ENCODE results near the gene MRGPRE.

MRGPRE gene

DNA sequence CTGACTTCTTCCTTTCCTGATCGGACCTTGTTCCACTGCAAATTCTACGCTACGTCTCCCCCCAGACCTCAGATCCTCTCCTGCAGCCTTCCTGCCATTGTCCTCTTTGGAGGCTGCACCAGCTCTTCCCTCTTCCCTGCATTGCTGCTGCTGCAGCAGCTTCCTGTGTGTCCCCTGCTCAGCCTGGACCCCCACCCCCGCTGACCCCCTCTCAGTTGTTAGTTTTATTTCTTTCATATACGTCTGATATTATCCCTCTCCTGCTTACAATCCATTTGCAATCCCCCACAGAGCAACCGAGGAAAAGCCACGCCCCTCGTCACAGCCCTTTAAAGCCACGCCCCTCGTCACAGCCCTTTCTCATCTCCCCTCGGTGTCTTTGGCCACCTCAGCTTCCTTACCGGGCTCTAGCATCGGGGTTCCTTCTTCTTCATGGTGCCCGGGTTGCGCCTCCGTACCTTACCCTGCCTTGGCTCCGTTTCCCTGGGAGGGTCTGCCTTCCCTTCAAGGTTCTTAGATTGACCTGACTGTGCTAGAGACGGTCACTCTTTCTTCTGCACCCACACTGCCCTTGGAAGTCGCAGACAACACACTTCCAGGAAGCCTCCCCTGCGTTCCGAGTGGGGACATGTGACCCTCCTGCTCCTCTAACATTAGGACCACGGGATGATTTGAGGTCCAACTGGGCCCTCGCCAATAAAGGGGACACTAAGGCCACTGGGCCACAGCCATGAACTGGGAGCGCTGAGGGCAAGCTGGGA is 18.4 kb downstream of the MRGPRE start:
- no peak for DNase-seq (ENCODE audit: low read depth, low spot score)

GRCh38 chr11:3208272-3208671 is 23.9 kb downstream of the MRGPRE start:
- no peak for DNase-seq (ENCODE audit: low read depth, low spot score)

DNA sequence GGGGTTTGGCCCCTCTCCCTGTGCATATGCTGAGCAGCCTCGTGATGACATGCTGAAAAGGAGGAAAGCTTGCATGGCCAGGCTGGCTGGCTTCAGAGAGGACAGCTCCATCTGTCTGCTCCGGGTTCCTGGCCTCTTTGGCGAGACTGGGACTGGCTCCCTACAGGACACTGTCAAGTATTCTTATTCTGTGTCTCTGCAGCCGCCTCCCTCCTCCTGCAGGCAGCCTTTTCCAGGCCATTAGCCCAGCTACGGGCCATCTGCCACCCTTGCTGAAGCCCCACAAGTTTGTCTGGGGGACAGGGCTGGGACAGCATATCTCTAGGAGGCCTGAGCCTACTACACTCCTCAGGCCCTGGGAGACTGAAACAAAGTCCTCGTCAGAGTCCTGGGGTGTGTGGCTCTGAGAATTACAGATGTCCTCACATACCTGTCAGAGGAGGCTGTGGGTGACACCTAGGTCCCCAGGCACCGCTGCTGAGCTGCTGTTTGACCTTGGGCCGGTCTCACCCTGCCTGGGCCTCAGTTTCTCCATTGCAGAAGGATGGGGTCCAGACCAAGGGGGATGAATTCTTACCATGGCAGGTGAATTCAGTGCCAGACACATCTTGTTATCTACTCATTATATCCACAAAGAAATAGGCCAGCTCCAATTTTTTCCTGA is 24.6 kb downstream of the MRGPRE start:
- no peak for DNase-seq (ENCODE audit: low read depth, low spot score)

DNA sequence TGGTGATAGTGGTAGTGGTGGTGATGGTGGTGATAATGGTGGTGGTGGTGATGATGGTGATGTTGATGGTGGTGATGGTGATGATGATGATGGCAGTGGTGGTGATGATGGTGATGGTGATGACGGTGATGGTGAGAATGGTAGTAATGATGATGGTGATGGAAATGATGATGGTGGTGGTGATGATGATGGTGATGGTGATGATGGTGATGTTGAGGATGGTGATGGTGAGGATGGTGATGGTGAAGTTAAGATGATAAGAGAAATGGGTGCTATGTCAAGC is 25.4 kb downstream of the MRGPRE start:
- DNase-seq (ENCODE audit: low read depth, low spot score) = no peak

GRCh38 chr11:3206156-3206921 is 25.9 kb downstream of the MRGPRE start:
- no peak for DNase-seq (ENCODE audit: low read depth, low spot score)

GRCh38 chr11:3205261-3206155 is 26.7 kb downstream of the MRGPRE start:
- no peak for DNase-seq (ENCODE audit: low read depth, low spot score)

- no peak for DNase-seq (ENCODE audit: low read depth, low spot score)
Measured at GRCh38 chr11:3204141-3205015, 27.8 kb downstream of the MRGPRE start.

GRCh38 chr11:3203221-3204043 is 28.8 kb downstream of the MRGPRE start:
- no peak for DNase-seq (ENCODE audit: low read depth, low spot score)

GRCh38 chr11:3202759-3203158 is 29.5 kb downstream of the MRGPRE start:
- no peak for DNase-seq (ENCODE audit: low read depth, low spot score)

DNA sequence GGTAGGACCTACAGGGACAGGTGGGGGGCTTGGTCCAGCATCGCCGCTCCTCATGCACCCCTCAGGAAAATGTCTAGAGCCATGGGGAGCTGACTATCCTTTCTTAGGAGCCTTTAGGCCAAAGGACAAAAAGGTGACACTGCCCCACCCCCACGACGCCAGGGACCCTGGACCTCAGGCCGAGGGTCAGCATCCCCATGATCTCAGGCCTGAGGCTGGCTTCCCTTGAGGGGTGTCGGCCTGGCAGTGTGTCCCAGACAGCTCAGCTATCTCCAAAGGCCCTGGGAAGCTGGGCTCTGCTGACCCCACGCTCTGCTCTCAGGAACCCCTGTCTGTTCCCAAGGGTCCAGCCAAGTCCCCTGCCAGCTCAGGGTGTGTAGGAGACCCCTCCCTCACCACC is 29.9 kb downstream of the MRGPRE start:
- no peak for DNase-seq (ENCODE audit: low read depth, low spot score)

GRCh38 chr11:3201677-3202181 is 30.5 kb downstream of the MRGPRE start:
- DNase-seq (ENCODE audit: low read depth, low spot score) = no peak

DNA sequence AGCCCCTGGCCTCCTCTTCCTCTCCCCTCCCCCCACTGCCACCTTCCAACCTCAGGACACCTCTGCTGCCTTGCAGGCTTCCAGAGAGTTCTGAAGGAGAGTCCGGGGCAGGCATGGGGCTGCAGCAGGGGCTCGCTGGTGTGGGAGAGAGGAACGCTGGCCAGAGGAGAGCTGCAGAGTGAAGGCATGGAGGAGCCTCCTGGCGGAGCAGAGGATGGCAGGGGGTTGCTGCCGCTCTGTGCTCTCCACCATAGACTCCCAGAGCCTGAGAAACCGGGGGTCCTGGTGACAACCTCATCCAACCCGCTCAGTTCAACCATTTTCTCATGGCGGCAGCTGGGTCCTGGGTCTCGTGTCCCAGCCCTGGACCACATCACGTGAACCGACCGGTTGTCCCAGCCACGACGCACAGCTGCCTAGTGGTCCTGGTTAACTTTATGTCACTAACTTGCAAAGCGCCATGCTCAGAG is 31.1 kb downstream of the MRGPRE start:
- DNase-seq (ENCODE audit: low read depth, low spot score) = no peak

DNA sequence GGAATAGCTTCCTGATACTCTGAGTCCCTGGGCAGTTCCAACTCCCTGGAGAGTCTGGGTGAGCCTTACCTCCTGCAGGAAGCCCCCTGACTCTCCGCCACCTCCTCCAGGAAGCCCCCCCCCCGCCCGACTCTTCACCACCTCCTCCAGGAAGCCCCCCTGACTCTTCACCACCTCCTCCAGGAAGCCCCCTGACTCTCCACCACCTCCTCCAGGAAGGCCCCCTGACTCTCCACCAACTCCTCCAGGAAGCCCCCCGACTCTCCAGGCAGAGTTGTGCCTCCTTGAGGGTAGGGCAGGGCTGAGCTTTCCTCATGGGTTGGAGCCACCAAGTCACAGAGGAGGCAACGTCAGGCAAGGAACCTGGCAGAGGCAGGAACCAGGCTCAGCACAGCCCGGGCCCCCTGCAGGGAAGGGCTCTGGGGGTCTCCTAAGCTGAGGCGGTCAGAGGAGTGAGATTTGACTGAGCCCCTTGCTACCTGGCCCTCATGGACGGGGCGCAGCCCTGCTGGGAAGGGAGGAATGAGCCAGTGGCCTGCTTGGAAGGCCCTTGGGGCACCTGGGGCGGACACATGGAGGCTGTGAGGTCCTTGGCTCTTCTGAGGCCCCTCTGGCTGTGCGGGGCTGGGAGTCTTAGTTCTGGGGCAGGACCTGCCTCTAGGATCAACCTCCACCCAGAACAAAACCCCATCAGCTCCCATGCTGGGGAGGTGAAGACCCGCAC is 31.7 kb downstream of the MRGPRE start:
- no peak for DNase-seq (ENCODE audit: low read depth, low spot score)

- no peak for DNase-seq (ENCODE audit: low read depth, low spot score)
Measured at GRCh38 chr11:3199537-3200295, 32.5 kb downstream of the MRGPRE start.

GRCh38 chr11:3198815-3199214 is 33.4 kb downstream of the MRGPRE start:
- DNase-seq (ENCODE audit: low read depth, low spot score) = no peak

- no peak for DNase-seq (ENCODE audit: low read depth, low spot score)
Measured at GRCh38 chr11:3197878-3198528, 34.2 kb downstream of the MRGPRE start.

DNA sequence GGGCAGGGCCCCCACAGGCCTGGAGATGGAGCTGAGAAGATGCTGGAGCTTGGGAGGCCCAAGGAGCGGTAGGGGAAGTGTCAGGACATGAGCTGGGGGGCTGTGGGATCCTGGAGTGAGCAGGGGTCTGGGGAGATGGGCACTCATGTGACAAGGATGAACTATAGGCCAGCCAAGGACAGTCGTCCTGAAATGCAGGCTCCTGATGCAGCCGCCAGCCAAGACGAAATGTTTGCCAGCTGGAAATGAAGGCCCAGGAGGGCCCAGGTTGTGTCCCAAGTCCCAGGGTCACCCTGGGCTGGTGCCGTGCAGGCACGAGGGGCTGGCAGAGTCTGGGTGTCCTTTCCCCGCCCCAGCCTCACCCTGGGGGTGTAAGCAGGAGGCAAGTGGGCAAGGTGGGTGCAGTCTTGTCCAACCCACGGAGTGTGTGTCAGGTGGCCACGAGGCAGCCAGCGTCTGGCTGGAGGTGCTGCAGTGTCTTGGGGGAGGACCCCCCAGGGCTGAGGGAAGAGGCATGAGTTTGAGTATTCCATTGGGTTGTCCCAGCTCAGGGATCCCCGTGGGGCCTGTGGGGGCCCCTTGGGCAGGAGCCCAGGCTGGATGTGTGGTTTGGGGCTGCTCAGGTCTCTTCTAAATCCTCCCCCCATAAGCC is 35.0 kb downstream of the MRGPRE start:
- DNase-seq (ENCODE audit: low read depth, low spot score) = no peak

All from smooth muscle cell of the brain vasculature (primary cell).